WTC11 (cell line): ENCODE data around the gene APOE. TPM values are rescaled to one million over a fixed set of nuclear protein-coding genes. Genes with fewer than 3 reads are reported as not detected.

ENCODE experiments used
- AFF4 ChIP-seq: sonication (generic); formaldehyde crosslinking; IDR thresholded peaks from 2 replicates; pipeline ENCODE4 v1.8.1; 2023; ENCODE audit warnings: mild to moderate bottlenecking, missing genetic modification reagents, borderline replicate concordance
- ARID4B ChIP-seq: sonication (generic); formaldehyde crosslinking; IDR thresholded peaks from 2 replicates; pipeline ENCODE4 v1.8.0; 2023; ENCODE audit warnings: missing genetic modification reagents, mild to moderate bottlenecking, borderline replicate concordance
- ATF3 ChIP-seq: sonication (generic); formaldehyde crosslinking; conservative IDR thresholded peaks from 2 replicates; pipeline ENCODE4 v1.8.1; 2022; ENCODE audit warnings: mild to moderate bottlenecking, missing genetic modification reagents
- CDX4 ChIP-seq: fragments of 250-450 bp; sonication (Bioruptor Pico); IDR thresholded peaks from 2 replicates; pipeline ENCODE4 v1.9.0; 2021; ENCODE audit warnings: moderate library complexity, mild to moderate bottlenecking, inconsistent platforms, borderline replicate concordance
- ELF4 ChIP-seq: sonication (generic); formaldehyde crosslinking; IDR thresholded peaks from 2 replicates; pipeline ENCODE4 v1.8.1; 2022; ENCODE audit warnings: low read depth, mild to moderate bottlenecking, moderate library complexity, missing genetic modification reagents
- EMX1 ChIP-seq: fragments of 250-450 bp; sonication (Bioruptor Pico); IDR thresholded peaks from 2 replicates; pipeline ENCODE4 v1.8.0; 2021; ENCODE audit warnings: mild to moderate bottlenecking
- FOXJ3 ChIP-seq: sonication (generic); formaldehyde crosslinking; IDR thresholded peaks from 2 replicates; pipeline ENCODE4 v1.9.0; 2021; ENCODE audit warnings: missing genetic modification reagents, mild to moderate bottlenecking, borderline replicate concordance
- GABPB1 ChIP-seq: sonication (generic); formaldehyde crosslinking; IDR thresholded peaks from 2 replicates; pipeline ENCODE4 v1.8.1; 2023; ENCODE audit warnings: mild to moderate bottlenecking, missing genetic modification reagents
- GRHL2 ChIP-seq: fragments of 250-450 bp; sonication (Bioruptor Pico); IDR thresholded peaks from 2 replicates; pipeline ENCODE4 v1.8.0; 2022; ENCODE audit warnings: mild to moderate bottlenecking, moderate library complexity; ENCODE audit not compliant: insufficient replicate concordance, severe bottlenecking
- HMGA2 ChIP-seq: fragments of 250-450 bp; sonication (Bioruptor Pico); IDR thresholded peaks from 2 replicates; pipeline ENCODE4 v1.4.0; 2021; ENCODE audit warnings: mild to moderate bottlenecking, moderate library complexity
- HMGXB4 ChIP-seq: sonication (generic); formaldehyde crosslinking; IDR thresholded peaks from 2 replicates; pipeline ENCODE4 v1.8.1; 2023; ENCODE audit warnings: mild to moderate bottlenecking, moderate library complexity, missing genetic modification reagents
- IRF1 ChIP-seq: sonication (generic); formaldehyde crosslinking; IDR thresholded peaks from 2 replicates; pipeline ENCODE4 v1.8.0; 2023; ENCODE audit warnings: missing genetic modification reagents
- JUN ChIP-seq: sonication (generic); formaldehyde crosslinking; IDR thresholded peaks from 2 replicates; pipeline ENCODE4 v1.8.0; 2023; ENCODE audit warnings: mild to moderate bottlenecking, missing genetic modification reagents
- MAX ChIP-seq: sonication (generic); formaldehyde crosslinking; IDR thresholded peaks from 2 replicates; pipeline ENCODE4 v1.8.0; 2022; ENCODE audit warnings: mild to moderate bottlenecking, missing genetic modification reagents
- MYBL2 ChIP-seq: sonication (generic); formaldehyde crosslinking; IDR thresholded peaks from 2 replicates; pipeline ENCODE4 v1.8.1; 2023; ENCODE audit warnings: mild to moderate bottlenecking, moderate library complexity, missing genetic modification reagents
- SMAD3 ChIP-seq: sonication (generic); formaldehyde crosslinking; IDR thresholded peaks from 2 replicates; pipeline ENCODE4 v1.8.0; 2022; ENCODE audit warnings: missing genetic modification reagents, mild to moderate bottlenecking, borderline replicate concordance
- SMAD4 ChIP-seq: sonication (generic); formaldehyde crosslinking; IDR thresholded peaks from 2 replicates; pipeline ENCODE4 v1.8.0; 2022; ENCODE audit warnings: mild to moderate bottlenecking, missing genetic modification reagents
- SOX15 ChIP-seq: fragments of 250-450 bp; sonication (Bioruptor Pico); IDR thresholded peaks from 2 replicates; pipeline ENCODE4 v1.9.0; 2021; ENCODE audit warnings: mild to moderate bottlenecking
- TP53 ChIP-seq: sonication (generic); formaldehyde crosslinking; IDR thresholded peaks from 2 replicates; pipeline ENCODE4 v1.8.1; 2023; ENCODE audit warnings: mild to moderate bottlenecking, missing genetic modification reagents
- ZBTB21 ChIP-seq: sonication (generic); formaldehyde crosslinking; IDR thresholded peaks from 2 replicates; pipeline ENCODE4 v1.8.1; 2023; ENCODE audit warnings: mild to moderate bottlenecking, missing genetic modification reagents, borderline replicate concordance
- ZBTB43 ChIP-seq: sonication (generic); formaldehyde crosslinking; IDR thresholded peaks from 2 replicates; pipeline ENCODE4 v1.8.1; 2023; ENCODE audit warnings: mild to moderate bottlenecking, missing genetic modification reagents
- ZMAT4 ChIP-seq: fragments of 250-450 bp; sonication (Bioruptor Pico); IDR thresholded peaks from 2 replicates; pipeline ENCODE4 v1.9.0; 2021; ENCODE audit warnings: mild to moderate bottlenecking
- ZNF138 ChIP-seq: sonication (generic); formaldehyde crosslinking; conservative IDR thresholded peaks from 2 replicates; pipeline ENCODE4 v1.8.1; 2022; ENCODE audit warnings: mild to moderate bottlenecking, moderate library complexity, missing genetic modification reagents
- ZNF396 ChIP-seq: fragments of 250-450 bp; sonication (Bioruptor Pico); IDR thresholded peaks from 2 replicates; pipeline ENCODE4 v1.8.0; 2021; ENCODE audit warnings: mild to moderate bottlenecking, moderate library complexity, borderline replicate concordance
- total RNA-seq: library from RNA; stranded (reverse); gene quantifications from 3 replicates; pipeline ENCODE4 v1.2.3, GENCODE V29; 2021

The APOE gene
- total RNA-seq, 1 experiment from 2014 or later, result 824 TPM

- 0 out of 2 replicates have a peak, but pooled peaks have one; percentile 39 for TF ChIP-seq MAX (CRISPR knock-in tag)
- TF ChIP-seq EMX1 (CRISPR knock-in tag), result no peak; the same call in 1 of the 2 replicates
- TF ChIP-seq SOX15 (CRISPR knock-in tag), result no peak
- no peak for TF ChIP-seq SMAD4 (CRISPR knock-in tag)
- TF ChIP-seq GRHL2, result no peak
- TF ChIP-seq ARID4B (CRISPR knock-in tag), result no peak
- TF ChIP-seq HMGA2 (CRISPR knock-in tag), result no peak
- TF ChIP-seq HMGXB4 (CRISPR knock-in tag), result no peak
- no peak for TF ChIP-seq ELF4 (CRISPR knock-in tag)
- no peak for TF ChIP-seq JUN (CRISPR knock-in tag)
- TF ChIP-seq TP53, result 0 out of 2 replicates have a peak, but pooled peaks have one; percentile 46
- no peak for TF ChIP-seq SMAD3
- no peak for TF ChIP-seq ZBTB43 (CRISPR knock-in tag)
- TF ChIP-seq ZBTB21 (CRISPR knock-in tag), result 0 out of 2 replicates have a peak, but pooled peaks have one; percentile 22
- TF ChIP-seq CDX4, result no peak
- no peak for TF ChIP-seq AFF4 (CRISPR knock-in tag)
- no peak for TF ChIP-seq ATF3 (CRISPR knock-in tag)
- TF ChIP-seq ZMAT4 (CRISPR knock-in tag), result no peak
- no peak for TF ChIP-seq IRF1 (CRISPR knock-in tag)
- TF ChIP-seq MYBL2, result no peak
- no peak; the same call in 1 of the 2 replicates for TF ChIP-seq GABPB1 (CRISPR knock-in tag)
- TF ChIP-seq FOXJ3 (CRISPR knock-in tag), result no peak
- no peak for TF ChIP-seq ZNF396 (CRISPR knock-in tag)
- TF ChIP-seq ZNF138 (CRISPR knock-in tag), result 0 out of 2 replicates have a peak, but pooled peaks have one; percentile 57
These were observed 1.8 kb upstream of the APOE start (continued) for GRCh38 chr19:44903602-44904425.
